Measurements from ENCODE around the gene PI4KA. TPM values are rescaled to one million over a fixed set of nuclear protein-coding genes. Genes with fewer than 3 reads are reported as not detected.
"Not testable (repeated sequence)": the region's sequence is repeated elsewhere in the genome, so short reads cannot be mapped to it uniquely, and the experiment has no call there.

PI4KA gene
- total RNA-seq, 1 donor from 2014 or later = 38.4 TPM

DNA sequence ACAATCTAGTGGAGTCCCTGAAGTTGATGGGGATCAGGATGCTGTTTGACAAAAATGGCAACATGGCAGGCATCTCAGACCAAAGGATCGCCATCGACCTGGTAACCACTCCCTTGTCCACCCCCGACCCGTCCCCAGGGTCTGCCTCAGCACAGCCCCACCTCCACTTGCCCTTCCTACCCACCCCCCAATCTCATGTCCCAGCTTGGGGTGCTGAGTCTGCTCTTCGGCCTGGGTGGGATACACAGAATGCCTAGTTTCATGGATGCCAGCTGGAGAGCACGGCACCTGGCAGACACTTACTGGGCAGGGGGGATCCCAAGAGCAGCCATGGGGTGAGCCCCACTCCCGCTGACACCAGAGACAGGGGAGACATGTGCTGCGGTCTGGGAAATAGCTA lies 72.6 kb downstream of the PI4KA start:
- intact Hi-C loops (cut with DNase I) = loop anchor here (10.0 kb wide), 1 partner anchor 49 kb away; no protein-coding TSS in a partner anchor
- ATAC-seq (ENCODE audit: poor library complexity) (peak; percentile 3), DNase-seq (no peak)

- intact Hi-C loops (cut with DNase I) = loop anchor here (10.0 kb wide), 1 partner anchor 49 kb away; no protein-coding TSS in a partner anchor
- no peak for DNase-seq
- no peak for ATAC-seq (ENCODE audit: poor library complexity)
Measured at GRCh38 chr22:20785415-20785814, 73.2 kb downstream of the PI4KA start.

DNA sequence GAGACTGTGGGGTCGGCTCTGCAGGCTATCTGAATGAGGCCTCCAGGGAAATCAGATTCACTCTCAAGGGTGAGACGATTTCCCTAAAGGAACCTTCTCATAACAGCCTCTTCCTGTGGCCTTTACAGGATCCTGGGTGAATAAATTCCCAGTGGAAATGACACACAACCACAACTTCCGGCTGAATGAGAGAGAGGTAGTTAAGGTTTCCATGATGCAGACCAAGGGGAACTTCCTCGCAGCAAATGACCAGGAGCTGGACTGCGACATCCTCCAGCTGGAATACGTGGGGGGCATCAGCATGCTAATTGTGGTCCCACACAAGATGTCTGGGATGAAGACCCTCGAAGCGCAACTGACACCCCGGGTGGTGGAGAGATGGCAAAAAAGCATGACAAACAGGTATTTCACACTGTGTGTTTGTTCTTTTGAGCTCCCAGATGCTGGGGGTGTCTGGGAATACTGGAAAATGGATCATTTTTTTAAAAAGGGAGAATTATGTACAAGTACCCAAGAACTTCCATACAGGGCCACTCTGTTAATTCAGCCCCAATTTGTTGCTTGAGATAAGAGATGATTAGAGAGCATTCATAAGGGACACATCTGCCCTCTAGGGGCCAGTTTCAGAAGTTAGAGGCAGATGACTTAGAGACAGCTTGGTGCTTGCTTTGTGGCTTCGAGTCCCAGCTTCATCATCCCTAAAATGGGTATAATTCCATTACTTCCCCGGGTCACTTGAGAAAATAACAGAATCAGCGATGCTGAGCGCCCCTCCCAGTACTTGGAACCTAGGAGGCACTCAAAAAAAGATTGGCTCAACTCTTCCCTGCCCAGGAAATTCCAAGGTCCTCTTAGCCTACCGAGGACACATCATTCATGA lies 74.5 kb downstream of the PI4KA start:
- DNase-seq = no peak
- ATAC-seq (ENCODE audit: poor library complexity) = peak; percentile 37
- intact Hi-C loops (cut with DNase I) = loop anchor here (10.0 kb wide), 1 partner anchor 51 kb away; no protein-coding TSS in a partner anchor

- intact Hi-C loops (cut with DNase I) = loop anchor here (10.0 kb wide), 1 partner anchor 52 kb away; no protein-coding TSS in a partner anchor
- DNase-seq = no peak
- ATAC-seq (ENCODE audit: poor library complexity) = no peak
Measured at GRCh38 chr22:20783300-20783673, 75.3 kb downstream of the PI4KA start.

DNA sequence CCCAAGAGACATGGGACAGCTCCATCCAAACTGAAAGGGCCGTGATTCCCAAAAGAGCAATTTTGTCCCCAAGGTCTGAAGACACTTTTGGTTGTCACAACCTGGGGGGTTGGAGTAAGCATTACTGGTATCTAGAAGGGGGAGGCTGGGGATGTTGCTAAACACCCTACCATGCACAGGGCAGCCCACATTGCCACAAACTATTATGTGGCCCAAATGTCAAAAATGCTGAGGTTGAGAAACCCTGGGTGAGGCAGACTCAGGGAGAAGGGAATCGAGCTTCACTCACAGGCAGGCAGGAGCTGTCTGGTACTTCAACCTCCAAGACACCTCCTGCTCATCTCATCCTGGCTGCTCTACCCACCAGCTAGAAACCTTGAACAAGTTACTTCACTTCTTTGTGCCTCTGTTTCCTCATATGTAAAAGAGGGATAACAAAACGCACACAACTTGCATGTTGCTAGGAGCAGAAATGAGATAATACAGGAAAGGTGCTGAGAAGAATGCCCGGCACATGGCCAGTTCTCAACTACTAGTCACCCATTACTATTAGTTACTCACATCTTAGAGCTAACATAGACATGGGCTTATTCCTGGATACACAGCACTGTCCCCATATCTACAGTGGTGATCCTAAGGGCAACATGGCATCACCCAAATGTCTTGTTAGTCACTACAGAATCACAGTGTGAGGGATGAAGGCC lies 75.9 kb downstream of the PI4KA start:
- DNase-seq (no peak), ATAC-seq (ENCODE audit: poor library complexity) (no peak)
- intact Hi-C loops (cut with DNase I) = loop anchor here (10.0 kb wide), 1 partner anchor 52 kb away; no protein-coding TSS in a partner anchor

GRCh38 chr22:20782083-20782482 lies 76.5 kb downstream of the PI4KA start:
- DNase-seq (no peak), ATAC-seq (ENCODE audit: poor library complexity) (no peak)
- intact Hi-C loops (cut with DNase I) = loop anchor here (10.0 kb wide), 1 partner anchor 53 kb away; no protein-coding TSS in a partner anchor

DNA sequence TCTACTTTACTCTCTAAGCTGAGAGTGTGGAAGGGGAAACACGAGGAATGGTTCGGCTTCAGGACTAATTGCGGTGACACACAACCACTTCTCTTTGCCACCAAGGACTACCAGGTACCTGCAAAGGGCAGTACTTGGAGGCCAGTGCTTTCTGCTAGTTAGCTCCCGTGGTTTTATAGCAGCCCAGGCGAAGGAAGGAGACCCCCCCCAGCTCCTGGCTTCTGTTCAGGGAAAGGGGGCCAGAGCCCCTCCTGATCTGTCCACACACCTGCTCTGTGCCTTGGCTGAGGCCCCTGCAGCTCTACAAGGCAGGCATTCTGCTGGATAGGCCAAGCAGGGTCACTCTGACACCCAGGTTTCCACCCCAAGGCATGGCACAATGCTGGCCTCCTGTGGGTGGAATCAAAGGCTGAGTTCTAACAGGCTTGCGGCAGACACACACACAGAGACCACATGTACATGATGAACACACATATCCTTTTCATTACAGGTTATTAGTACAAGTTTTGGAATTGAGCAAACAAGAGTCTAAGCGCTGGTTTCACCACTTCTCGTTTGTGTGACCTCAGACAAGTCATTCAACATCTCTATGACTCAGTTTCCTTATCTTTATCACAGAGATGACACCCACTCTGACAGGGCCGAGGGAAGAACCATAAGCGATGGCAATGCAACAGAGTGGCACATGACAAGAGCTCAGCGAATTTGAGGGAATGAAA lies 77.2 kb downstream of the PI4KA start:
- DNase-seq = no peak
- no peak for ATAC-seq (ENCODE audit: poor library complexity)
- intact Hi-C loops (cut with DNase I) = loop anchor here (10.0 kb wide), 1 partner anchor 53 kb away; no protein-coding TSS in a partner anchor

- DNase-seq (no peak), ATAC-seq (ENCODE audit: poor library complexity) (no peak)
- intact Hi-C loops (cut with DNase I) = loop anchor here (10.0 kb wide), 1 partner anchor 55 kb away; no protein-coding TSS in a partner anchor
Measured at GRCh38 chr22:20779818-20780158, 78.8 kb downstream of the PI4KA start.

DNA sequence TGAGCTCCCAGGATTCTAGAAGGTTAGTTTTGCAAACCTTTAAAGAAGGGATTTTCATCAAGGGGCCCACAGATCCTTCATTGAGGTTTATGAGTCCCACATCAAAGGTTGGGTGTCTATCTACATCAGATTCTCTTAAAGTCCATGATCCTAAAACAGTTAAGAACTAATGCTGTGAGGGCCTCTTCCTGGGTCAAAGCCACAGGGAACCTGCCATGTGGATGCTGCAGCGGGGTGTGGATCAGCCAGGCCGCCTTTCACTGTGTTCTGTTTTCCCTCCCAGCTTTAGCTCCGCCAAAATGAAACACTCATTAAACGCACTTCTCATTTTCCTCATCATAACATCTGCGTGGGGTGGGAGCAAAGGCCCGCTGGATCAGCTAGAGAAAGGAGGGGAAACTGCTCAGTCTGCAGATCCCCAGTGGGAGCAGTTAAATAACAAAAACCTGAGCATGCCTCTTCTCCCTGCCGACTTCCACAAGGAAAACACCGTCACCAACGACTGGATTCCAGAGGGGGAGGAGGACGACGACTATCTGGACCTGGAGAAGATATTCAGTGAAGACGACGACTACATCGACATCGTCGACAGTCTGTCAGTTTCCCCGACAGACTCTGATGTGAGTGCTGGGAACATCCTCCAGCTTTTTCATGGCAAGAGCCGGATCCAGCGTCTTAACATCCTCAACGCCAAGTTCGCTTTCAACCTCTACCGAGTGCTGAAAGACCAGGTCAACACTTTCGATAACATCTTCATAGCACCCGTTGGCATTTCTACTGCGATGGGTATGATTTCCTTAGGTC lies 79.4 kb downstream of the PI4KA start:
- DNase-seq = no peak
- ATAC-seq (ENCODE audit: poor library complexity) = no peak
- intact Hi-C loops (cut with DNase I) = no loop called here

- DNase-seq = no peak
- intact Hi-C loops (cut with DNase I) = no loop called here
- peak; percentile 68 for ATAC-seq (ENCODE audit: poor library complexity)
Measured at GRCh38 chr22:20777420-20778177, 81.0 kb downstream of the PI4KA start.

DNA sequence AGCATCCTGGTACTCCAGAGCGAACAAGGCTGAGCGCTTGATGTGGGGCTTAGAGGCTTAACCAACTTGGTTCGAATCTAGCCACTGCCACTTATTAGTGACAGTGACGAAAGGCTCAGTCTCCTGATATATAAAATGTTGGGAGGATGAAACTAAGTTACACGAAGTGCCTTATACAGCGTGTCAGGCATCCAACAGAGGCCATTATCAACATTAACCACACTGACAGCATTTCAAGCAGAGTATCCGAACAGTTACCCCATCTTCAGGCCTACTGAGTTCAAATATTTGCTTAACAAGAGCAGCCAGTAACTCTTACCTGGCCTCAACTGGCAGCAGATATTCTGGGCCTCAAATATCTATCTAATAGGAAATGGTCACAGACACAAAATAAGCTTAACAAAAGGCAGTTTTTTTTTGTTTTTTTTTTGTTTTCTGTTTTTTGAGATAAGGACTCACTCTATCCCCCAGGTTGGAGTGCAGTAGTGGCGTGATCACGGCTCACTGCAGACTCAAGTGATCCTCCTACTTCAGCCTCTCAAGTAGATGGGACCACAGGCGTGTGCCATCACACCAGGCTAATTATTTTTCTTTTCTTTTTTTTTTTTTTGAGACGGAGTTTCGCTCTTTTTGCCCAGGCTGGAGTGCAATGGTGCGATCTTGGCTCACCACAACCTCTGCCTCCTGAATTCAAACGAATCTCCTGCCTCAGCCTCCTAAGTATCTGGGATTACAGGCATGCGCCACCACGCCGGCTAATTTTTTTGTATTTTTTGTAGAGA lies 81.8 kb downstream of the PI4KA start:
- intact Hi-C loops (cut with DNase I) = no loop called here
- ATAC-seq (ENCODE audit: poor library complexity) (no peak), DNase-seq (no peak)

DNA sequence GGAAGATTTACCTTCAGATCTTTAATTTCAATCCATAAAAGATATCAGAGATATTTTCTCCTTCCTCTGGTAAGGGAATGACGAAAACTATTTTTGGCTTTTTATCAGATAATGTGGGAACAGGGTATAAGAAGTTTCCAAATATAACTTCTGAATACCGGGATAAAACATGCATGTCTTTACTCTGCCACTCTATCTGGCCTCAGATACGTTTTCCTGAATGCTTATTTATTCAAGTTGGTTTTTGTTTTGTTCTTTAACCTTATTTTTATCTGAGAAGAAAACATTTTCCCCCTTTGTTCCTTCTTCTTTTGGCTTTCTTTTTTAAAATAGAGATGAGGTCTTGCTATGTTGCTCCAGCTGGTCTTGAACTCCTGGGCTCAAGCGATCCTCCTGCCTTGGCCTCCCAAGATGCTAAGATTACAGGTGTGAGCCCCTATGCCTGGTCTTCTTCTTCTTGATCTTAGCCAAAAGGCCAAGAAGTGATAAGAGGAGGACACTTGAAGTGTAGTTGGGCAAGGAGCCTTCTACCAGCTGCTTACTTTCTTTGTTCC lies 83.2 kb downstream of the PI4KA start:
- intact Hi-C loops (cut with DNase I) = no loop called here
- DNase-seq = no peak

GRCh38 chr22:20774882-20775281 lies 83.7 kb downstream of the PI4KA start:
- ATAC-seq (ENCODE audit: poor library complexity) (no peak), DNase-seq (no peak)
- intact Hi-C loops (cut with DNase I) = no loop called here

More for the DNA sequence above, 83.2 kb downstream of the PI4KA start:
- no peak for ATAC-seq (ENCODE audit: poor library complexity)

DNA sequence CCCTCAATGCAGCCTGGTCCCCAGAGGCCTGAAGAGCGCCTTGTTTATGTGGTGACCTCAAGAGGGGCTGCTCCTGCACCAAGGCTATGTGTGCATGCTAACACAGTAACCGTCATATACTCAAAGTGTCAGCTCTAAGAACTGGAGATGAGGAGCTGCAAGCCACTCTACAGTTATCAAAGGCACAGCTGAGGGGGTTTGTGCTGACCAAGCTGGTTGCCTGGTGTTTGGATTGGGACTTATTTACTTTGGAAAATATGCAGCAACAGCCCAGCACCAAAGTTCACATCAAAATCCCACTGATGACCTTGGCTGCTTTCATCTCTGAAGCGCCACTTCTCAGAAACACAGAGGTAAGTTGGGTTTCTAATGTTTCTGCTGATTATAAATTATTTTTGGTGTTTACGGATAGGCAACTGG lies 84.8 kb downstream of the PI4KA start, which contains the start of gene SERPIND1:
TSS of gene SERPIND1 (plus strand) at position 321 of the 420 bp plus-strand sequence. CDS start 5,200 bp downstream, outside the sequence.
- ATAC-seq (ENCODE audit: poor library complexity) (no peak), DNase-seq (no peak)
- intact Hi-C loops (cut with DNase I) = no loop called here

DNA sequence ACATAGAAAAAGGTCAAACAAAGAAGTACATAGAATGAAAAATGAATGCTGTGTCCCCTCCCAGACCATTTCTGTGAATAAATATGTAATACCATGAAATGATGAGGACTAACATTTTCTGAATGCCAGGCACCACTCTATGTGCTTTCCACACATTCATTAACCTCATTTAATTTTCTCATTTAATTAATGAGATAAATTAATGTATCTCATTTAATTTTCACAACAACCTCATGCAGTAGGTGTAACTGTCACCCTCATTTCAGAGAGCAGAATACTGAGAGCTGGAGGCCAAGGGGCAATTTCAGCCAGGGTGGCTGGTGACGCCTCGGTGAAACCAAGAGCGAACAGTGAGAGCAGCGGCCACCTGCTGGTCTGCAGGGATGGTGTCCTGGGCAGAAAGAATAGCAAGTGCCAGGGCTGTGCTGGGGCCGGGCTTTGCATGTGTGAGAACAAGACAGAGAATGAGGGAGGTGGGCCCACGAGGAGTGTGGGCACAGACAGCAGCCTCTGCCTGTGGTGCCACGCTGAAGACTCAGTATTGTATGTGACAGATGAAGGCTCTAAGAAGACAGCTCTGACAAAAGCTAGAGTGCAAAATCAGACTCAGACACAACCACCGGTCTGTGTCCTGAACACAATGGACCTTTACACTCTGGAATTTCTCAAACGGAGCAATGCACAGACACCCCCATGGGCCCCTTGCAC lies 86.5 kb downstream of the PI4KA start:
- no peak for DNase-seq
- no peak for ATAC-seq (ENCODE audit: poor library complexity)
- intact Hi-C loops (cut with DNase I) = no loop called here

DNA sequence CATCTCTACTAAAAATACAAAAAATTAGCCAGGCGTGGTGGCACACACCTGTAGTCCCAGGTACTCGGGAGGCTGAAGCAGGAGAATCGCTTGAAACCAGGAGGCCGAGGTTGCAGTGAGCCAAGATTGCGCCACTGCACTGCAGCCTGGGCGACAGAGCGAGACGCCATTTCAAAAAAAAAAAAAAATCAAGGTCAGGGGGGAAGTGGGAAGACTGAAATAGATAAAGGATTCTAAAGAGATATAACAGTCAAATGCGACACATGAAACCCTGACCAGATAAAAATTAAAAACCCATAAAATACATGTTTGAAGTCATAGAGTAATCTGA lies 89.2 kb downstream of the PI4KA start:
- intact Hi-C loops (cut with DNase I); ATAC-seq (ENCODE audit: poor library complexity); DNase-seq: not testable (repeated sequence)

All from Right ventricle myocardium superior (tissue), 1 donor.